ENCODE results near the gene ATXN2. TPM values are rescaled to one million over a fixed set of nuclear protein-coding genes. Genes with fewer than 3 reads are reported as not detected.

ATXN2 gene
- total and polyA plus RNA-seq, 2 of the 4 experiments (the other 2 are of a cell fraction), result 12.4 to 66.5 TPM

DNA sequence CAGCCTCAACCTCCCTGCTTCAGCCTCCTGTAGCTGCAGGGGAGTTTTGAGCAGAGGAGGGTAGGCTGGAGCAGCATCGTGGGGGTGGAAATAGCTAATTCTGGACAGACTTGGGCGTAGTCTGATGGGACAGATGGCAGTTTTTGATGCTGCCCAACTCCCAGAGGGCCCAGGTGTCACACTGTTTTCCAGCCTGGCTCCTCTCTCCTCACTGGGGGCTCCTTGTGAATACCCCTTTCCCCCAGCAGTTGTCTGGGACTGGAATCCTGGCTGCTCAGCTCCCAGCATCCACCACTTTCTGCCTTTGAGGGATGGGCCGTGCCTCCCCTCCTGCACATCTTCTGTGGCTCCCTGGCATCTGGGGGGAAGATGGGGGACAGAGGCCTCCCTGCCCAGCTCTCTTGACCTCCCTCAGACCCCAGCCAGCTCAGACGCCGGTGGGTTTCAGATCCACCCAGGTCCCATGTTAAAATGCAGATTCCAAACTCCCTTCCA is 159.4 kb downstream of the ATXN2 start:
- no peak overlapping the region for H2BK15ac ChIP-seq (ENCODE audit: low read depth, low read length)
- intact Hi-C loops (cut with micrococcal nuclease), result no loop called here
- peaks cover 48% of the 10 kb centered on the region for H3K9me1 ChIP-seq (ENCODE audit: insufficient read depth, low read length)
- peaks cover 29% of the 10 kb centered on the region for H3K4me1 ChIP-seq (ENCODE audit: control insufficient read depth, insufficient read depth, low read length)
- H3K18ac ChIP-seq (ENCODE audit: low read depth, low read length), result no peak overlapping the region
- no peak overlapping the region for H3K4me3 ChIP-seq (ENCODE audit: insufficient read depth, low read depth, low read length)
- no peak for TF ChIP-seq MAFK (IDR thresholded peaks at IDR 0.05; ENCODE audit: low read depth, low read length)
- no peak for TF ChIP-seq RAD21 (IDR thresholded peaks at IDR 0.05; ENCODE audit: low read length)
- TF ChIP-seq RFX5 (IDR thresholded peaks at IDR 0.05; ENCODE audit: low read depth, low read length), result no peak
- TF ChIP-seq, protein P1, sequence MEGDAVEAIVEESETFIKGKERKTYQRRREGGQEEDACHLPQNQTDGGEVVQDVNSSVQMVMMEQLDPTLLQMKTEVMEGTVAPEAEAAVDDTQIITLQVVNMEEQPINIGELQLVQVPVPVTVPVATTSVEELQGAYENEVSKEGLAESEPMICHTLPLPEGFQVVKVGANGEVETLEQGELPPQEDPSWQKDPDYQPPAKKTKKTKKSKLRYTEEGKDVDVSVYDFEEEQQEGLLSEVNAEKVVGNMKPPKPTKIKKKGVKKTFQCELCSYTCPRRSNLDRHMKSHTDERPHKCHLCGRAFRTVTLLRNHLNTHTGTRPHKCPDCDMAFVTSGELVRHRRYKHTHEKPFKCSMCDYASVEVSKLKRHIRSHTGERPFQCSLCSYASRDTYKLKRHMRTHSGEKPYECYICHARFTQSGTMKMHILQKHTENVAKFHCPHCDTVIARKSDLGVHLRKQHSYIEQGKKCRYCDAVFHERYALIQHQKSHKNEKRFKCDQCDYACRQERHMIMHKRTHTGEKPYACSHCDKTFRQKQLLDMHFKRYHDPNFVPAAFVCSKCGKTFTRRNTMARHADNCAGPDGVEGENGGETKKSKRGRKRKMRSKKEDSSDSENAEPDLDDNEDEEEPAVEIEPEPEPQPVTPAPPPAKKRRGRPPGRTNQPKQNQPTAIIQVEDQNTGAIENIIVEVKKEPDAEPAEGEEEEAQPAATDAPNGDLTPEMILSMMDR (conservative IDR thresholded peaks at IDR 0.05; ENCODE audit: low read depth, low read length), result no peak
- no peak for TF ChIP-seq MXI1 (IDR thresholded peaks at IDR 0.05; ENCODE audit: borderline replicate concordance, low read depth, low read length)
- no peak for TF ChIP-seq MAZ (IDR thresholded peaks at IDR 0.05; ENCODE audit: borderline replicate concordance, low read depth, low read length)
- TF ChIP-seq, protein P2, sequence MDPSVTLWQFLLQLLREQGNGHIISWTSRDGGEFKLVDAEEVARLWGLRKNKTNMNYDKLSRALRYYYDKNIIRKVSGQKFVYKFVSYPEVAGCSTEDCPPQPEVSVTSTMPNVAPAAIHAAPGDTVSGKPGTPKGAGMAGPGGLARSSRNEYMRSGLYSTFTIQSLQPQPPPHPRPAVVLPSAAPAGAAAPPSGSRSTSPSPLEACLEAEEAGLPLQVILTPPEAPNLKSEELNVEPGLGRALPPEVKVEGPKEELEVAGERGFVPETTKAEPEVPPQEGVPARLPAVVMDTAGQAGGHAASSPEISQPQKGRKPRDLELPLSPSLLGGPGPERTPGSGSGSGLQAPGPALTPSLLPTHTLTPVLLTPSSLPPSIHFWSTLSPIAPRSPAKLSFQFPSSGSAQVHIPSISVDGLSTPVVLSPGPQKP (IDR thresholded peaks at IDR 0.05; ENCODE audit: borderline replicate concordance, low read depth, low read length), result no peak
- TF ChIP-seq CEBPB (IDR thresholded peaks at IDR 0.05; ENCODE audit: low read depth, low read length), result no peak
- no peak for TF ChIP-seq CHD1 (IDR thresholded peaks at IDR 0.05; ENCODE audit: low read depth, low read length)
- no peak for TF ChIP-seq SMC3 (IDR thresholded peaks at IDR 0.05; ENCODE audit: low read depth, low read length)
- TF ChIP-seq, protein P3, sequence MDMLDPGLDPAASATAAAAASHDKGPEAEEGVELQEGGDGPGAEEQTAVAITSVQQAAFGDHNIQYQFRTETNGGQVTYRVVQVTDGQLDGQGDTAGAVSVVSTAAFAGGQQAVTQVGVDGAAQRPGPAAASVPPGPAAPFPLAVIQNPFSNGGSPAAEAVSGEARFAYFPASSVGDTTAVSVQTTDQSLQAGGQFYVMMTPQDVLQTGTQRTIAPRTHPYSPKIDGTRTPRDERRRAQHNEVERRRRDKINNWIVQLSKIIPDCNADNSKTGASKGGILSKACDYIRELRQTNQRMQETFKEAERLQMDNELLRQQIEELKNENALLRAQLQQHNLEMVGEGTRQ (IDR thresholded peaks at IDR 0.05; ENCODE audit: low read depth, low read length), result no peak
- no peak for TF ChIP-seq NFE2L2 (IDR thresholded peaks at IDR 0.05; ENCODE audit: low read depth, low read length)
- TF ChIP-seq BHLHE40 (IDR thresholded peaks at IDR 0.05; ENCODE audit: low read depth, low read length), result no peak
- TF ChIP-seq RCOR1 (IDR thresholded peaks at IDR 0.05; ENCODE audit: insufficient replicate concordance, low read length), result no peak
- no peak for TF ChIP-seq POLR2A (IDR thresholded peaks at IDR 0.05; ENCODE audit: low read depth, low read length)
- TF ChIP-seq FOS (IDR thresholded peaks at IDR 0.05; ENCODE audit: low read depth, low read length), result no peak
- no peaks in the 10 kb centered on the region for H3K9me3 ChIP-seq (ENCODE audit: control insufficient read depth, insufficient read depth, low read length)
- BruUV-seq (replicated peaks), result no TSS peak
- dilution Hi-C loops (cut with HindIII; ENCODE audit: low sequenced_read_pairs, unreplicated experiment), result no loop called here
- H3K27ac ChIP-seq (ENCODE audit: insufficient read depth, low read length), result no peak overlapping the region
- CTCF ChIA-PET, result no interaction called here
- peak overlapping the region; percentile 74 for H2AK9ac ChIP-seq (replicated peaks; ENCODE audit: low read depth, low read length, poor library complexity)
- DNase-seq, result no peak
- no peak overlapping the region for H2BK120ac ChIP-seq (ENCODE audit: low read depth, low read length)
- H3K79me1 ChIP-seq (ENCODE audit: low read depth in 1 of 2, low read length in 2 of 2), result peaks cover 14 to 94% of the 10 kb centered on the region in 2 experiments; a peak in 3 of 4 replicates
- H3K4ac ChIP-seq (ENCODE audit: low read depth, low read length), result 0 out of 2 replicates have a peak overlapping the region, but pooled peaks have one; percentile 42
- H2AK5ac ChIP-seq (ENCODE audit: low read depth, low read length), result peak overlapping the region; percentile 31; the same call in 1 of the 2 replicates
- H2BK5ac ChIP-seq (ENCODE audit: low read depth, low read length, poor library complexity, severe bottlenecking), result no peak overlapping the region
- no peak overlapping the region for H4K5ac ChIP-seq (ENCODE audit: low read depth, low read length)
- peaks cover 24% of the 10 kb centered on the region for H3K36me3 ChIP-seq (ENCODE audit: control insufficient read depth, insufficient read depth, low read length)
- H4K8ac ChIP-seq (ENCODE audit: low read depth in 2 of 2, low read length in 2 of 2), result no peak overlapping the region
- no peak overlapping the region for H3K23ac ChIP-seq (ENCODE audit: low read depth, low read length)
- H3K9ac ChIP-seq (ENCODE audit: low read depth, low read length), result no peak overlapping the region
- H4K91ac ChIP-seq (ENCODE audit: insufficient read depth, low read depth, low read length), result 0 out of 2 replicates have a peak overlapping the region, but pooled peaks have one; percentile 2
- 100% methylated on average over 1 of the region's 5 CpGs; no CpG with 5 or more reads in 1 of the 2 experiments for WGBS, 2 experiments (ENCODE audit: extremely low coverage in 2 of 2, insufficient read length in 1 of 2)
- no peak overlapping the region for H3K14ac ChIP-seq (replicated peaks; ENCODE audit: low read depth, low read length)
- no peak overlapping the region for H2AFZ ChIP-seq (replicated peaks; ENCODE audit: low read length, poor library complexity)
- in situ Hi-C loops (cut with MboI; ENCODE audit: low sequenced_read_pairs), result no loop called here
- POLR2A ChIA-PET (ENCODE audit: unreplicated experiment), result no interaction called here
- H3K27me3 ChIP-seq (ENCODE audit: control insufficient read depth, insufficient read depth, low read length), result no peaks in the 10 kb centered on the region
- H2BK20ac ChIP-seq (ENCODE audit: low read depth, low read length), result no peak overlapping the region
- no peak overlapping the region for H3K56ac ChIP-seq (ENCODE audit: extremely low read depth, insufficient read depth, low read length)
- no peak overlapping the region for H3K4me2 ChIP-seq (ENCODE audit: low read depth, low read length)
- ATAC-seq (ENCODE audit: low read depth), result no peak
- peaks cover 84% of the 10 kb centered on the region for H4K20me1 ChIP-seq (ENCODE audit: insufficient read depth, low read length)
